Thyroid gland (tissue), 4 donors: ENCODE results near the gene PODNL1.

Experiments used
- CTCF ChIP-seq, 6 experiments: fragments of 200-600 bp in 3 of 6; fragments of 450-650 bp in 3 of 6; sonication (generic) in 3 of 6; IDR thresholded peaks; one replicate each; pipeline ENCODE4 v1.5.1; 2016 to 2019; ENCODE audit warnings: antibody characterized with exemption in 6 of 6, mild to moderate bottlenecking in 2 of 6, inconsistent platforms in 1 of 6, moderate library complexity in 1 of 6
- POLR2A ChIP-seq, 2 donors: fragments of 450-650 bp; IDR thresholded peaks; one replicate each; pipeline ENCODE4 v1.6.1; 2017; ENCODE audit warnings: antibody characterized with exemption in 2 of 2, mild to moderate bottlenecking in 2 of 2, moderate library complexity in 1 of 2

GRCh38 chr19:13917888-13918406, 20.3 kb downstream of the PODNL1 start:
- TF ChIP-seq POLR2A (IDR thresholded peaks at IDR 0.05) (no peak), CTCF (IDR thresholded peaks at IDR 0.05) (no peak)
